ENCODE measurements around the gene TBC1D19.

The TBC1D19 gene

GRCh38 chr4:26796081-26796480 is 212.2 kb downstream of the TBC1D19 start:
- no peak for TF ChIP-seq CTCF (IDR thresholded peaks at IDR 0.05; ENCODE audit: insufficient read depth, low read length)
- no peak for TF ChIP-seq REST (IDR thresholded peaks at IDR 0.05; ENCODE audit: insufficient replicate concordance, low read depth)
- no peak for TF ChIP-seq POLR2AphosphoS5 (IDR thresholded peaks at IDR 0.05; ENCODE audit: low read depth)
- TF ChIP-seq SPI1 (IDR thresholded peaks at IDR 0.05; ENCODE audit: borderline replicate concordance, low read depth), result no peak
- TF ChIP-seq GABPA (IDR thresholded peaks at IDR 0.05; ENCODE audit: low read depth), result no peak
- Histone ChIP-seq H3K27me3 (ENCODE audit: insufficient read depth, poor library complexity, severe bottlenecking) (no peaks in the 10 kb centered on the region), H3K4me3 (replicated peaks; ENCODE audit: insufficient read depth, low read length) (no peak overlapping the region), H3K27ac (replicated peaks) (no peak overlapping the region)
- no peak for DNase-seq (ENCODE audit: low read depth in 1 of 2, low spot score in 1 of 2)

GRCh38 chr4:26802790-26803189 is 218.9 kb downstream of the TBC1D19 start:
- Histone ChIP-seq H3K27me3 (ENCODE audit: insufficient read depth, poor library complexity, severe bottlenecking) (no peaks in the 10 kb centered on the region), H3K4me3 (replicated peaks; ENCODE audit: insufficient read depth, low read length) (no peak overlapping the region), H3K27ac (replicated peaks) (no peak overlapping the region)
- DNase-seq (ENCODE audit: low read depth in 1 of 2, low spot score in 1 of 2), result no peak
- TF ChIP-seq REST (IDR thresholded peaks at IDR 0.05; ENCODE audit: insufficient replicate concordance, low read depth) (no peak), GABPA (IDR thresholded peaks at IDR 0.05; ENCODE audit: low read depth) (no peak), SPI1 (IDR thresholded peaks at IDR 0.05; ENCODE audit: borderline replicate concordance, low read depth) (no peak), CTCF (IDR thresholded peaks at IDR 0.05; ENCODE audit: insufficient read depth, low read length) (no peak), POLR2AphosphoS5 (IDR thresholded peaks at IDR 0.05; ENCODE audit: low read depth) (no peak)

GRCh38 chr4:26803211-26803861 is 219.5 kb downstream of the TBC1D19 start:
- H3K27ac ChIP-seq (replicated peaks), result no peak overlapping the region
- DNase-seq (ENCODE audit: low read depth in 1 of 2, low spot score in 1 of 2), result no peak
- TF ChIP-seq REST (IDR thresholded peaks at IDR 0.05; ENCODE audit: insufficient replicate concordance, low read depth) (no peak), POLR2AphosphoS5 (IDR thresholded peaks at IDR 0.05; ENCODE audit: low read depth) (no peak), SPI1 (IDR thresholded peaks at IDR 0.05; ENCODE audit: borderline replicate concordance, low read depth) (no peak), GABPA (IDR thresholded peaks at IDR 0.05; ENCODE audit: low read depth) (no peak), CTCF (IDR thresholded peaks at IDR 0.05; ENCODE audit: insufficient read depth, low read length) (no peak)
- H3K27me3 ChIP-seq (ENCODE audit: insufficient read depth, poor library complexity, severe bottlenecking), result no peaks in the 10 kb centered on the region
- no peak overlapping the region for H3K4me3 ChIP-seq (replicated peaks; ENCODE audit: insufficient read depth, low read length)
